ENCODE results near the gene PSMA5. TPM values are rescaled to one million over a fixed set of nuclear protein-coding genes. Genes with fewer than 3 reads are reported as not detected.

PSMA5 gene
- total and polyA plus RNA-seq, 2 of the 4 experiments (the other 2 are of a cell fraction): 75.5 to 107 TPM

GRCh38 chr1:109402025-109402424 lies 24.2 kb downstream of the PSMA5 start:
- H2BK20ac ChIP-seq (ENCODE audit: low read depth, low read length): no peak overlapping the region
- CTCF ChIA-PET: interaction anchor here (1.2 to 1.4 kb wide), 2 partner anchors 125 to 131 kb away, joined by 3 read pairs; no protein-coding TSS in a partner anchor
- no peak for ATAC-seq (ENCODE audit: low read depth)

More at GRCh38 chr1:109402025-109402424, 24.2 kb downstream of the PSMA5 start:
- intact Hi-C loops (cut with micrococcal nuclease): no loop called here
- H4K91ac ChIP-seq (ENCODE audit: insufficient read depth, low read depth, low read length): no peak overlapping the region
- H3K27ac ChIP-seq (ENCODE audit: insufficient read depth, low read length): no peak overlapping the region
- no peak overlapping the region for H4K5ac ChIP-seq (ENCODE audit: low read depth, low read length)
- H3K56ac ChIP-seq (ENCODE audit: extremely low read depth, insufficient read depth, low read length): no peak overlapping the region
- H3K27me3 ChIP-seq (ENCODE audit: control insufficient read depth, insufficient read depth, low read length): no peaks in the 10 kb centered on the region
- H3K9ac ChIP-seq (ENCODE audit: low read depth, low read length): no peak overlapping the region
- H3K18ac ChIP-seq (ENCODE audit: low read depth, low read length): no peak overlapping the region
- H4K20me1 ChIP-seq (ENCODE audit: insufficient read depth, low read length): no peaks in the 10 kb centered on the region
- in situ Hi-C loops (cut with MboI; ENCODE audit: low sequenced_read_pairs): no loop called here
- H3K9me3 ChIP-seq (ENCODE audit: control insufficient read depth, insufficient read depth, low read length): no peaks in the 10 kb centered on the region
- peaks cover 4% of the 10 kb centered on the region; the same call in 1 of the 2 replicates for H3K9me1 ChIP-seq (ENCODE audit: insufficient read depth, low read length)
- H3K14ac ChIP-seq (replicated peaks; ENCODE audit: low read depth, low read length): no peak overlapping the region
- dilution Hi-C loops (cut with HindIII; ENCODE audit: low sequenced_read_pairs, unreplicated experiment): no loop called here
- BruUV-seq (replicated peaks): no TSS peak
- no peak overlapping the region for H3K4ac ChIP-seq (ENCODE audit: low read depth, low read length)
- H3K79me1 ChIP-seq (ENCODE audit: low read depth in 1 of 2, low read length in 2 of 2): peaks cover 8 to 22% of the 10 kb centered on the region in 2 experiments
- H4K8ac ChIP-seq (ENCODE audit: low read depth in 2 of 2, low read length in 2 of 2): no peak overlapping the region
- no peak overlapping the region for H3K4me3 ChIP-seq (ENCODE audit: insufficient read depth, low read depth, low read length)
- peaks cover 4% of the 10 kb centered on the region for H3K4me1 ChIP-seq (ENCODE audit: control insufficient read depth, insufficient read depth, low read length)
- no peak overlapping the region for H2AK9ac ChIP-seq (replicated peaks; ENCODE audit: low read depth, low read length, poor library complexity)
- no peak overlapping the region for H2AK5ac ChIP-seq (ENCODE audit: low read depth, low read length)
- no peak overlapping the region for H2BK120ac ChIP-seq (ENCODE audit: low read depth, low read length)
- H2BK5ac ChIP-seq (ENCODE audit: low read depth, low read length, poor library complexity, severe bottlenecking): no peak overlapping the region
- peaks cover 15% of the 10 kb centered on the region for H3K36me3 ChIP-seq (ENCODE audit: control insufficient read depth, insufficient read depth, low read length)
- no peak for DNase-seq
- no peak for TF ChIP-seq ELK1 (IDR thresholded peaks at IDR 0.05; ENCODE audit: borderline replicate concordance, low read depth, low read length)
- TF ChIP-seq MXI1 (IDR thresholded peaks at IDR 0.05; ENCODE audit: borderline replicate concordance, low read depth, low read length): no peak
- TF ChIP-seq RCOR1 (IDR thresholded peaks at IDR 0.05; ENCODE audit: insufficient replicate concordance, low read length): no peak
- TF ChIP-seq MAZ (IDR thresholded peaks at IDR 0.05; ENCODE audit: borderline replicate concordance, low read depth, low read length): no peak
- TF ChIP-seq SMC3 (IDR thresholded peaks at IDR 0.05; ENCODE audit: low read depth, low read length): no peak
- TF ChIP-seq POLR2A (IDR thresholded peaks at IDR 0.05; ENCODE audit: low read depth, low read length): no peak
- H2AFZ ChIP-seq (replicated peaks; ENCODE audit: low read length, poor library complexity): no peak overlapping the region
- H3K23ac ChIP-seq (ENCODE audit: low read depth, low read length): no peak overlapping the region
- no peak overlapping the region for H3K4me2 ChIP-seq (ENCODE audit: low read depth, low read length)
- no peak overlapping the region for H2BK15ac ChIP-seq (ENCODE audit: low read depth, low read length)
- POLR2A ChIA-PET (ENCODE audit: unreplicated experiment): no interaction called here
